Natural killer cell (primary cell): Measurements from ENCODE around the gene HRCT1. TPM values are rescaled to one million over a fixed set of nuclear protein-coding genes. Genes with fewer than 3 reads are reported as not detected.

Experiments used
- ATAC-seq, 3 donors: fragments of 150-1000 bp in 2 of 3; fragments of 200-7000 bp in 1 of 3; cut with Tn5 transposase; 1 replicate in 1 of 3; 2 replicates in 2 of 3; pipeline ENCODE4 v1.10.0; 2021; ENCODE audit warnings: mild to moderate bottlenecking in 2 of 3, moderate library complexity in 2 of 3
- DNase-seq, 2 donors: peaks; one replicate each; pipeline versions ENCODE4 v3.0.0 to v3.0.0-alpha.2; 2013 to 2021; ENCODE audit warnings: mixed read lengths in 1 of 2
- H3K27ac ChIP-seq: one replicate; pipeline ENCODE4 v1.5.1; 2013; ENCODE audit warnings: mild to moderate bottlenecking, low read length
- H3K27me3 ChIP-seq: one replicate; pipeline ENCODE4 v1.6.1; 2013; ENCODE audit warnings: low read length; ENCODE audit not compliant: control insufficient read depth, insufficient read depth
- H3K36me3 ChIP-seq: one replicate; pipeline ENCODE4 v1.6.1; 2013; ENCODE audit warnings: low read length; ENCODE audit not compliant: control insufficient read depth, insufficient read depth
- H3K4me1 ChIP-seq: one replicate; pipeline ENCODE4 v1.6.1; 2013; ENCODE audit warnings: low read length; ENCODE audit not compliant: control insufficient read depth, insufficient read depth
- H3K4me3 ChIP-seq: one replicate; pipeline ENCODE4 v1.5.1; 2013; ENCODE audit warnings: low read length
- H3K9me3 ChIP-seq: one replicate; pipeline ENCODE4 v1.6.1; 2013; ENCODE audit warnings: low read length; ENCODE audit not compliant: control insufficient read depth, insufficient read depth
- H3K27ac Mint-ChIP-seq, 2 donors: one replicate each; pipeline ENCODE4 v1.8.0; 2022; ENCODE audit warnings: mild to moderate bottlenecking in 2 of 2, mixed read lengths in 2 of 2, moderate library complexity in 1 of 2
- H3K27me3 Mint-ChIP-seq, 2 donors: one replicate each; pipeline ENCODE4 v1.8.0; 2022; ENCODE audit warnings: low read depth in 2 of 2, mixed read lengths in 2 of 2
- H3K36me3 Mint-ChIP-seq: one replicate; pipeline ENCODE4 v1.8.0; 2022; ENCODE audit warnings: mixed read lengths
- H3K4me1 Mint-ChIP-seq, 2 donors: one replicate each; pipeline ENCODE4 v1.8.0; 2022; ENCODE audit warnings: mixed read lengths in 2 of 2
- H3K4me3 Mint-ChIP-seq: one replicate; pipeline ENCODE4 v1.8.0; 2022; ENCODE audit warnings: mild to moderate bottlenecking, moderate library complexity, mixed read lengths
- H3K9me3 Mint-ChIP-seq, 2 donors: one replicate each; pipeline ENCODE4 v1.8.0; 2022; ENCODE audit warnings: mixed read lengths in 2 of 2
- WGBS: methylation state at CpG from one replicate; pipeline ENCODE4 v1.1.7; 2013; ENCODE audit warnings: missing lambda C conversion rate; ENCODE audit not compliant: insufficient coverage; 5-methylcytosine and 5-hydroxymethylcytosine counted together
- intact Hi-C: fragments of 100-400 bp; cut with micrococcal nuclease; formaldehyde crosslinking; loops from one replicate; pipeline ENCODE4 v1.14.2; 2022
- total RNA-seq, 4 donors: library from RNA; stranded (reverse); fragments of 120-200 nt in 1 of 4; gene quantifications; one replicate each; pipeline versions ENCODE4 v1.2.3 to v1.2.4, GENCODE V29; 2013 to 2022
- TF ChIP-seq, protein P1 (sequence below): fragments of 200-600 bp; IDR thresholded peaks from one replicate; pipeline ENCODE4 v1.8.0; 2022; ENCODE audit warnings: antibody characterized with exemption

HRCT1 gene
- total RNA-seq, 3 donors from 2014 or later (not counting 1 experiment from before 2014, with no cell fraction given), result not detected

DNA sequence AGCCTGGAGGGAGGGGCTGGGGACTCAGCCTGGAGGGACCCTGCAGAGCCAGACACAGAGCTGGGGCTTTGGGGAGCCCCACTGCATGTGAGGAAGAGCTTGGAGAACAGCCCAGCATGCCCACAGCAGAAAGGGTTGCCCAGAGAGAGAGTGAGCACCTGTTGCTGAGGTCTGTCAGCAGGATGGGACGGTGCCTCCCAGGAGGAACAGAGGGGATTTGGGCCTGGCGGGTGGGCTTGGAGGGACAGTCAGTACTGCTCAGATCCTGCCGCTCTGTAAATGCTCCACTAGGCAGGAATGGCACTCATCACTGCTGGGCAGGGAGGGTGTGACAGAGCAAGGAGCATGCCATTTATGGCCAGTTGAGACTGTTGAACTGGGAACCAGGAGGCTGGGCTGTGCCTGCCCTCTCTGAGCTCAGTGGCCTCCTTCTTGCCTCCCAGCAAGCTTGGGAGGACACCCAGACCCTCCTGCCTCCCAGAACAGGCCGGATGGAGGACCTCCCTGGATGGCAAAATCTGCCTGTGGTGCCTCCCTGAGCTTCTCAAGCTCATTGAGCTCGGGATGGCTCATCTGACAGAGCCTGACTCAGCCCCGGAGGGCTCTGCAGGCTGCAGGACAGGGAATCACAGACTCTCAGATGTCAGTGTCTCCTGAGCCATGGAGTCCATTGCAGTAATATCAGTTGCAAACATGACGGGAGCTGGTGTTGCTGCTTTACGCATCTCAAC lies 786 bp upstream of the HRCT1 start:
- peaks cover 7% of the 10 kb centered on the region for H3K27me3 ChIP-seq
- Mint-ChIP-seq H3K9me3 (no peaks in the 10 kb centered on the region), H3K27ac (no peak overlapping the region), H3K4me1 (peaks cover 0 to 5% of the 10 kb centered on the region in 2 donors), H3K4me3 (no peak overlapping the region), H3K36me3 (no peaks in the 10 kb centered on the region), H3K27me3 (peaks cover 15 to 26% of the 10 kb centered on the region in 2 donors)
- DNase-seq (no peak), ATAC-seq (no peak)
- no peak overlapping the region for H3K4me3 ChIP-seq
- 86% methylated on average over 8 of the region's 8 CpGs for WGBS
- H3K27ac ChIP-seq, result no peak overlapping the region
- no peaks in the 10 kb centered on the region for H3K36me3 ChIP-seq
- H3K4me1 ChIP-seq, result peaks cover 18% of the 10 kb centered on the region
- H3K9me3 ChIP-seq, result no peaks in the 10 kb centered on the region
- intact Hi-C loops, result no loop called here
- TF ChIP-seq, protein P1, sequence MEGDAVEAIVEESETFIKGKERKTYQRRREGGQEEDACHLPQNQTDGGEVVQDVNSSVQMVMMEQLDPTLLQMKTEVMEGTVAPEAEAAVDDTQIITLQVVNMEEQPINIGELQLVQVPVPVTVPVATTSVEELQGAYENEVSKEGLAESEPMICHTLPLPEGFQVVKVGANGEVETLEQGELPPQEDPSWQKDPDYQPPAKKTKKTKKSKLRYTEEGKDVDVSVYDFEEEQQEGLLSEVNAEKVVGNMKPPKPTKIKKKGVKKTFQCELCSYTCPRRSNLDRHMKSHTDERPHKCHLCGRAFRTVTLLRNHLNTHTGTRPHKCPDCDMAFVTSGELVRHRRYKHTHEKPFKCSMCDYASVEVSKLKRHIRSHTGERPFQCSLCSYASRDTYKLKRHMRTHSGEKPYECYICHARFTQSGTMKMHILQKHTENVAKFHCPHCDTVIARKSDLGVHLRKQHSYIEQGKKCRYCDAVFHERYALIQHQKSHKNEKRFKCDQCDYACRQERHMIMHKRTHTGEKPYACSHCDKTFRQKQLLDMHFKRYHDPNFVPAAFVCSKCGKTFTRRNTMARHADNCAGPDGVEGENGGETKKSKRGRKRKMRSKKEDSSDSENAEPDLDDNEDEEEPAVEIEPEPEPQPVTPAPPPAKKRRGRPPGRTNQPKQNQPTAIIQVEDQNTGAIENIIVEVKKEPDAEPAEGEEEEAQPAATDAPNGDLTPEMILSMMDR, result no peak

DNA sequence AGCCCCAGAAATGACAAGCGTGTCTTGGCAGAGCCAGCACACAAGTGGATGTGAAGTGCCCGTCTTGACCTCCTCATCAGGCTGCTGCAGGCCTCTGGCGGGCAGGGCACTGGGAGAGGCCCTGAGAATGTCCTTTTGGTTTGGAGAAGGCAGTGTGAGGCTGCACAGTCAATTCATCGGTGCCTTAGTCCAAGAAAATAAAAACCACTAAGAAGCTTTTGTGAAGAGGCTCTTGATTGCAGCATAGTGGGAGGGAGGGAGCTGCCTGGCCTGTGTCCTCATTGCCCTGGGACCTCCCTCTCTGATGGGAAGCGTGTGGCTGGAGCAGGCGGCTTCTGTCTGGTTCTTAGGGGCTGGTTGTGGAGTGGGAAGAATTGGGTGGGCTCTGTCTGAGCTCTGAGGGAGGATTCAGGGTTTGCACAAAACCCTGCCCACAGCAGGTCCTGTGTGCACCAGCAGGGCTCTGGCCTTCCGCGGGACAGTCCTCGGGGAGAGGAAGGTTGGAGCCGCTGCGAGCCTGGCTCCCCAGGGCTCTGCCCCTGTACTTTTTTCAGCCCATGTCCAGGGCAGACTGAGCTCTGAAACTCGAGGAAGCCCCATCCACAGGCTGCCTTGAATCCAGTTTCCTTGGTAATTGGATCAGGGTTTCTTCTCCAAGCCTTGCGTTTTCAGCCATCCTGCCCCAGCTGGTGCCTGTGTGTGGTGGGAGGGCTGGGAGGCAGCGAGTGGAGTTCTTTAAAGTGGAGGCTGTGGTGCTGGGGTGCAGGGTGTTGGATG lies 1.1 kb downstream of the HRCT1 start:
- Histone ChIP-seq H3K36me3 (no peaks in the 10 kb centered on the region), H3K4me1 (peaks cover 30% of the 10 kb centered on the region), H3K27ac (no peak overlapping the region), H3K9me3 (no peaks in the 10 kb centered on the region), H3K27me3 (peaks cover 3% of the 10 kb centered on the region), H3K4me3 (no peak overlapping the region)
- peaks cover 0 to 12% of the 10 kb centered on the region in 2 donors for H3K4me1 Mint-ChIP-seq
- H3K27ac Mint-ChIP-seq, result no peak overlapping the region
- DNase-seq (no peak), ATAC-seq (no peak)
- TF ChIP-seq, protein P1, result no peak
- peaks cover 9 to 10% of the 10 kb centered on the region in 2 donors for H3K27me3 Mint-ChIP-seq
- intact Hi-C loops, result no loop called here
- H3K36me3 Mint-ChIP-seq, result no peaks in the 10 kb centered on the region
- no peaks in the 10 kb centered on the region for H3K9me3 Mint-ChIP-seq
- WGBS, result 90% methylated on average over 14 of the region's 14 CpGs
- no peak overlapping the region for H3K4me3 Mint-ChIP-seq

- 52% methylated on average over 13 of the region's 13 CpGs for WGBS
- intact Hi-C loops, result no loop called here
- no peak overlapping the region for H3K27ac ChIP-seq
- H3K4me3 Mint-ChIP-seq, result no peak overlapping the region
- ATAC-seq (no peak), DNase-seq (peak in 1 of 2 donors; percentile 26)
- H3K27me3 Mint-ChIP-seq, result peaks cover 2 to 6% of the 10 kb centered on the region in 2 donors
- no peaks in the 10 kb centered on the region for H3K9me3 Mint-ChIP-seq
- no peaks in the 10 kb centered on the region for H3K36me3 ChIP-seq
- no peaks in the 10 kb centered on the region for H3K36me3 Mint-ChIP-seq
- peaks cover 0 to 12% of the 10 kb centered on the region in 2 donors for H3K4me1 Mint-ChIP-seq
- H3K27me3 ChIP-seq, result no peaks in the 10 kb centered on the region
- H3K4me3 ChIP-seq, result no peak overlapping the region
- no peaks in the 10 kb centered on the region for H3K9me3 ChIP-seq
- no peak overlapping the region for H3K27ac Mint-ChIP-seq
- TF ChIP-seq, protein P1, result no peak
- H3K4me1 ChIP-seq, result peaks cover 30% of the 10 kb centered on the region
These were observed 1.9 kb downstream of the HRCT1 start for GRCh38 chr9:35907711-35908503.
